Measurements from ENCODE around the gene UQCR10. TPM values are rescaled to one million over a fixed set of nuclear protein-coding genes. Genes with fewer than 3 reads are reported as not detected.
A peak's percentile ranks its signal among the peaks of the same experiment; 100 is the strongest.

UQCR10 gene
- total and polyA plus RNA-seq, 9 of the 15 experiments (the other 6 are each of a cell fraction or from before 2014, with no cell fraction given) = 128 to 903 (median 163) TPM

DNA sequence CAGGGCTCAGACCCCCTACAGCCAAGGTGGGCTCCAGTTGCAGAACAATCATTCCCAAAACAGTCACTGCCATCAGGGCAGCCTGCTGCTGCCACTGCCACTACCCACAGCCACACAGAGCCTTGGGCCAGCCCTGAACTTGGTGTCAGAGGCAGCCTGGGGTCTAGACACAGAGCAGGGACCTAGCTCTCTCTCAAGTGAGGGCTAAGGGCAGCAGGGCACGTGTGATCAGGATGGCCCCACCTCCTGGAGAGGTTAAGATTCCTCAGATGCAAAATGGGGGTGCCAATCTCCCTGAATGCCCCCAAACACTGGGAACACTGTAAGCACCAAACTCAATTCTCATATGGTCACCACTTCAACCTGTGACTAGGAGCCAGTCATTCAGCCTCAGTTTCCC is 31.8 kb upstream of the UQCR10 start:
- H3K4me3 ChIP-seq = no peak overlapping the region
- H4K20me1 ChIP-seq (replicated peaks; ENCODE audit: control insufficient read depth, insufficient read depth, low read length) = no peaks in the 10 kb centered on the region
- no peak for ATAC-seq
- intact Hi-C loops (cut with micrococcal nuclease) (no loop called here), in situ Hi-C loops (cut with MboI) (no loop called here)
- ChIA-PET POLR2A (no interaction called here), CTCF (ENCODE audit: low intra/inter-chr PET ratio) (no interaction called here)
- TF ChIP-seq DPF2 (IDR thresholded peaks at IDR 0.05) (no peak), TGIF2 (CRISPR knock-in tag; IDR thresholded peaks at IDR 0.05) (no peak), SRSF9 (IDR thresholded peaks at IDR 0.05; ENCODE audit: borderline replicate concordance, low read depth, low read length) (no peak), DACH1 (IDR thresholded peaks at IDR 0.05; ENCODE audit: partially characterized antibody) (no peak), SNIP1 (IDR thresholded peaks at IDR 0.05; ENCODE audit: low read depth) (no peak), HMG20A (CRISPR knock-in tag; conservative IDR thresholded peaks at IDR 0.05) (no peak), ZNF778 (CRISPR knock-in tag; IDR thresholded peaks at IDR 0.05) (no peak), GABPB1 (CRISPR knock-in tag; IDR thresholded peaks at IDR 0.05) (no peak), SRF (CRISPR knock-in tag; IDR thresholded peaks at IDR 0.05) (no peak), MCM3 (IDR thresholded peaks at IDR 0.05) (no peak), SMARCA4 (IDR thresholded peaks at IDR 0.05) (no peak), CBX3 (IDR thresholded peaks at IDR 0.05; ENCODE audit: borderline replicate concordance in 1 of 2, low read length in 2 of 2) (no peak), NR2C2 (CRISPR knock-in tag; IDR thresholded peaks at IDR 0.05) (no peak), NR2C2 (tag; IDR thresholded peaks at IDR 0.05) (no peak)
- TF ChIP-seq, protein P1, sequence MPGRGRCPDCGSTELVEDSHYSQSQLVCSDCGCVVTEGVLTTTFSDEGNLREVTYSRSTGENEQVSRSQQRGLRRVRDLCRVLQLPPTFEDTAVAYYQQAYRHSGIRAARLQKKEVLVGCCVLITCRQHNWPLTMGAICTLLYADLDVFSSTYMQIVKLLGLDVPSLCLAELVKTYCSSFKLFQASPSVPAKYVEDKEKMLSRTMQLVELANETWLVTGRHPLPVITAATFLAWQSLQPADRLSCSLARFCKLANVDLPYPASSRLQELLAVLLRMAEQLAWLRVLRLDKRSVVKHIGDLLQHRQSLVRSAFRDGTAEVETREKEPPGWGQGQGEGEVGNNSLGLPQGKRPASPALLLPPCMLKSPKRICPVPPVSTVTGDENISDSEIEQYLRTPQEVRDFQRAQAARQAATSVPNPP (IDR thresholded peaks at IDR 0.05; ENCODE audit: borderline replicate concordance, insufficient read depth, insufficient read length) = no peak
- no peak overlapping the region for H3K27ac ChIP-seq (ENCODE audit: extremely low read depth, low read depth, low read length)
- H2AFZ ChIP-seq (ENCODE audit: low read depth, low read length) = no peak overlapping the region
- no peaks in the 10 kb centered on the region for H3K36me3 ChIP-seq (ENCODE audit: control insufficient read depth, insufficient read depth, low read length)
- H3K9me1 ChIP-seq (ENCODE audit: control insufficient read depth, insufficient read depth, low read length) = no peaks in the 10 kb centered on the region
- FAIRE-seq = no peak
- peaks cover 5 to 34% of the 10 kb centered on the region in 2 experiments; a peak in 4 of 5 replicates for H3K4me1 ChIP-seq (replicated peaks in 1 of 2; ENCODE audit: control insufficient read depth in 2 of 2, insufficient read depth in 2 of 2, low read length in 2 of 2)
- no peak for DNase-seq (ENCODE audit: extremely low read depth in 1 of 4, low spot score in 3 of 4)
- no peaks in the 10 kb centered on the region for H3K79me2 ChIP-seq (ENCODE audit: control insufficient read depth, insufficient read depth, low read length)
- H3K9ac ChIP-seq (ENCODE audit: insufficient read depth in 1 of 2, low read depth in 2 of 2, low read length in 2 of 2) = 0 out of 4 replicates have a peak overlapping the region, but pooled peaks of 1 of the 2 experiments have one; percentile 13
- BruUV-seq (replicated peaks) = no TSS peak
- no peak overlapping the region for H3K4me2 ChIP-seq (ENCODE audit: insufficient read depth, low read length)
- no peaks in the 10 kb centered on the region for H3K27me3 ChIP-seq (ENCODE audit: control insufficient read depth in 2 of 2, insufficient read depth in 2 of 2, low read length in 2 of 2)
- no peaks in the 10 kb centered on the region for H3K9me3 ChIP-seq (replicated peaks; ENCODE audit: control insufficient read depth, insufficient read depth, low read depth, low read length)
- WGBS (ENCODE audit: insufficient coverage, low coverage, missing lambda C conversion rate) = 20% methylated on average over 1 of the region's 1 CpG
